ENCODE data around the gene AP1S3.

Gene AP1S3

GRCh38 chr2:223720367-223720766, 117.0 kb downstream of the AP1S3 start:
- no peak for DNase-seq

- DNase-seq: no peak
Observed at GRCh38 chr2:223712642-223713041, 124.7 kb downstream of the AP1S3 start.

GRCh38 chr2:223711596-223712326, 125.6 kb downstream of the AP1S3 start:
- no peak for DNase-seq

All from islet precursor cell (in vitro differentiated cells).